ENCODE data around the gene PUM2.

PUM2 gene

GRCh38 chr2:20203521-20204225 is 147.0 kb downstream of the PUM2 start:
- DNase-seq (ENCODE audit: low read depth in 2 of 2, low spot score in 1 of 2) = no peak

GRCh38 chr2:20203072-20203471 is 147.6 kb downstream of the PUM2 start:
- DNase-seq (ENCODE audit: low read depth in 2 of 2, low spot score in 1 of 2) = no peak

GRCh38 chr2:20201671-20202070 is 149.0 kb downstream of the PUM2 start:
- no peak for DNase-seq (ENCODE audit: low read depth in 2 of 2, low spot score in 1 of 2)

GRCh38 chr2:20200697-20201555 is 149.7 kb downstream of the PUM2 start:
- no peak for DNase-seq (ENCODE audit: low read depth in 2 of 2, low spot score in 1 of 2)

GRCh38 chr2:20199633-20200270 is 150.9 kb downstream of the PUM2 start:
- DNase-seq (ENCODE audit: low read depth in 2 of 2, low spot score in 1 of 2) = no peak

GRCh38 chr2:20198796-20199632 is 151.6 kb downstream of the PUM2 start:
- no peak for DNase-seq (ENCODE audit: low read depth in 2 of 2, low spot score in 1 of 2)

Measured in stimulated activated CD8-positive, alpha-beta memory T cell treated with anti-CD3 and anti-CD28 coated beads, Interleukin-4, amount 100 ng/mL, for 1 hour (primary cell).